OCI-LY1 (cell line): ENCODE measurements around the gene LSAMP.
"Not testable (repeated sequence)": the region's sequence is repeated elsewhere in the genome, so short reads cannot be mapped to it uniquely, and the experiment has no call there.

Experiments
- H2AFZ ChIP-seq: fragments of 200-600 bp; sonication (generic), shearing (Covaris generic); 2 replicates; pipeline ENCODE4 v1.6.0; 2014; ENCODE audit warnings: antibody characterized with exemption, mild to moderate bottlenecking, low read length
- H3F3A ChIP-seq: fragments of 200-600 bp; sonication (generic), shearing (Covaris generic); 2 replicates; pipeline ENCODE4 v1.6.0; 2014; ENCODE audit warnings: mild to moderate bottlenecking, antibody characterized with exemption, low read length, moderate library complexity; ENCODE audit not compliant: insufficient read depth
- H3K27ac ChIP-seq: fragments of 200-600 bp; sonication (generic); 2 replicates; pipeline ENCODE4 v1.5.1; 2014; ENCODE audit warnings: low read length, mixed run types, mild to moderate bottlenecking, low read depth; ENCODE audit not compliant: poor library complexity, severe bottlenecking
- H3K27me3 ChIP-seq: fragments of 200-600 bp; sonication (generic); 2 replicates; pipeline ENCODE4 v1.6.0; 2014; ENCODE audit warnings: antibody characterized with exemption, mild to moderate bottlenecking, low read length, moderate library complexity; ENCODE audit not compliant: insufficient read depth
- H3K36me3 ChIP-seq: fragments of 200-600 bp; sonication (generic); 2 replicates; pipeline ENCODE4 v1.6.1; 2014; ENCODE audit warnings: mild to moderate bottlenecking, antibody characterized with exemption, low read length, moderate library complexity, mixed read lengths; ENCODE audit not compliant: insufficient read depth
- H3K4me1 ChIP-seq: fragments of 200-600 bp; sonication (generic); 2 replicates; pipeline ENCODE4 v1.5.1; 2014; ENCODE audit warnings: mild to moderate bottlenecking, low read length, moderate library complexity; ENCODE audit not compliant: insufficient read depth, severe bottlenecking
- H3K4me2 ChIP-seq: fragments of 200-600 bp; sonication (generic), shearing (Covaris generic); 2 replicates; pipeline ENCODE4 v1.6.1; 2014; ENCODE audit warnings: low read length
- H3K4me3 ChIP-seq: fragments of 200-600 bp; sonication (generic); 2 replicates; pipeline ENCODE4 v1.5.1; 2014; ENCODE audit warnings: low read length, low read depth, mild to moderate bottlenecking, mixed read lengths; ENCODE audit not compliant: poor library complexity, severe bottlenecking
- H3K79me2 ChIP-seq: fragments of 200-600 bp; shearing (Covaris generic); 2 replicates; pipeline ENCODE4 v1.6.1; 2016; ENCODE audit warnings: mixed run types, low read length, mixed read lengths; ENCODE audit not compliant: insufficient read depth
- H3K9ac ChIP-seq: fragments of 200-600 bp; sonication (generic), shearing (Covaris generic); 2 replicates; pipeline ENCODE4 v1.6.1; 2014; ENCODE audit warnings: mild to moderate bottlenecking, low read length, mixed read lengths
- H3K9me2 ChIP-seq: fragments of 200-600 bp; sonication (generic), shearing (Covaris generic); 2 replicates; pipeline ENCODE4 v1.6.1; 2014; ENCODE audit warnings: low read depth, mild to moderate bottlenecking, low read length, mixed read lengths
- H3K9me3 ChIP-seq: fragments of 200-600 bp; shearing (Covaris generic); 2 replicates; pipeline ENCODE4 v1.6.1; 2014; ENCODE audit warnings: low read length, mixed read lengths
- H4K20me1 ChIP-seq: fragments of 200-600 bp; sonication (generic), shearing (Covaris generic); 2 replicates; pipeline ENCODE4 v1.6.0; 2016; ENCODE audit warnings: mild to moderate bottlenecking, low read length; ENCODE audit not compliant: insufficient read depth
- CTCF ChIP-seq: fragments of 200-600 bp; sonication (generic), shearing (Covaris generic); IDR thresholded peaks from 2 replicates; pipeline ENCODE4 v1.5.1; 2017; ENCODE audit warnings: mild to moderate bottlenecking, antibody characterized with exemption, low read length, moderate library complexity, mixed read lengths
- EZH2 ChIP-seq: fragments of 200-600 bp; sonication (generic), shearing (Covaris generic); IDR thresholded peaks from 2 replicates; pipeline ENCODE4 v1.8.0; 2017; ENCODE audit warnings: borderline replicate concordance, mixed run types, mild to moderate bottlenecking, antibody characterized with exemption, low read length, moderate library complexity, mixed read lengths

Gene LSAMP

GRCh38 chr3:115851571-115851970, 593.7 kb downstream of the LSAMP start:
- no peak overlapping the region for H3K27ac ChIP-seq
- no peaks in the 10 kb centered on the region for H3K9me2 ChIP-seq
- H3K4me1 ChIP-seq: no peaks in the 10 kb centered on the region
- no peaks in the 10 kb centered on the region for H3K79me2 ChIP-seq
- no peak overlapping the region for H3K4me2 ChIP-seq
- no peak overlapping the region for H2AFZ ChIP-seq
- H3K9ac ChIP-seq: no peak overlapping the region
- no peak overlapping the region for H3K4me3 ChIP-seq
- H3F3A ChIP-seq: no peaks in the 10 kb centered on the region
- H3K9me3 ChIP-seq: no peaks in the 10 kb centered on the region
- no peaks in the 10 kb centered on the region for H3K36me3 ChIP-seq
- no peaks in the 10 kb centered on the region for H4K20me1 ChIP-seq
- TF ChIP-seq CTCF (no peak), EZH2 (no peak)
- no peaks in the 10 kb centered on the region for H3K27me3 ChIP-seq

- Histone ChIP-seq H4K20me1 (no peaks in the 10 kb centered on the region), H3F3A (no peaks in the 10 kb centered on the region), H3K4me3 (no peak overlapping the region), H3K9me3 (no peaks in the 10 kb centered on the region), H3K9ac (no peak overlapping the region), H3K4me1 (no peaks in the 10 kb centered on the region), H2AFZ (no peak overlapping the region), H3K27me3 (no peaks in the 10 kb centered on the region), H3K79me2 (no peaks in the 10 kb centered on the region), H3K4me2 (no peak overlapping the region), H3K27ac (no peak overlapping the region), H3K36me3 (no peaks in the 10 kb centered on the region), H3K9me2 (no peaks in the 10 kb centered on the region)
- no peak for TF ChIP-seq EZH2
- TF ChIP-seq CTCF: no peak
These were observed 596.6 kb downstream of the LSAMP start for GRCh38 chr3:115848641-115849040.

GRCh38 chr3:115845986-115846385, 599.3 kb downstream of the LSAMP start:
- TF ChIP-seq CTCF (no peak), EZH2 (no peak)
- Histone ChIP-seq H3K79me2 (no peaks in the 10 kb centered on the region), H3K9ac (no peak overlapping the region), H3K36me3 (no peaks in the 10 kb centered on the region), H3F3A (no peaks in the 10 kb centered on the region), H4K20me1 (no peaks in the 10 kb centered on the region), H3K4me2 (no peak overlapping the region), H3K9me2 (no peaks in the 10 kb centered on the region), H3K9me3 (no peaks in the 10 kb centered on the region), H3K27me3 (no peaks in the 10 kb centered on the region), H3K4me3 (no peak overlapping the region), H3K27ac (no peak overlapping the region), H3K4me1 (no peaks in the 10 kb centered on the region), H2AFZ (no peak overlapping the region)

GRCh38 chr3:115844729-115845128, 600.6 kb downstream of the LSAMP start:
- H3K9me3 ChIP-seq, H3K9ac ChIP-seq, H3K9me2 ChIP-seq, H3K36me3 ChIP-seq, H3K27ac ChIP-seq, H3K4me2 ChIP-seq, H3K27me3 ChIP-seq, H3K79me2 ChIP-seq, H3F3A ChIP-seq, H3K4me3 ChIP-seq, H4K20me1 ChIP-seq, H3K4me1 ChIP-seq, H2AFZ ChIP-seq: not testable (repeated sequence)
